ENCODE measurements around the gene UBL5. TPM values are rescaled to one million over a fixed set of nuclear protein-coding genes. Genes with fewer than 3 reads are reported as not detected.

The UBL5 gene
- total RNA-seq, 1 donor from 2014 or later = 547 TPM

- TF ChIP-seq EZH2 (IDR thresholded peaks at IDR 0.05; ENCODE audit: insufficient read depth, low read length) (no peak), CTCF (IDR thresholded peaks at IDR 0.05; ENCODE audit: insufficient read depth, low read depth, low read length) (no peak)
- no peaks in the 10 kb centered on the region for H3K9me3 Mint-ChIP-seq (ENCODE audit: unreplicated experiment)
- Histone ChIP-seq H2AFZ (ENCODE audit: low read depth, low read length) (no peak overlapping the region), H3K36me3 (ENCODE audit: insufficient read depth, low read length) (no peaks in the 10 kb centered on the region), H3K27me3 (ENCODE audit: insufficient read depth, low read length) (no peaks in the 10 kb centered on the region), H3K9ac (ENCODE audit: low read length) (no peak overlapping the region), H3K4me2 (ENCODE audit: low read length) (no peak overlapping the region), H3K4me3 (ENCODE audit: insufficient read depth, low read depth, low read length) (no peak overlapping the region), H3K79me2 (ENCODE audit: insufficient read depth, low read length) (no peaks in the 10 kb centered on the region), H3K27ac (ENCODE audit: low read depth, low read length) (no peak overlapping the region), H4K20me1 (ENCODE audit: insufficient read depth, low read length) (no peaks in the 10 kb centered on the region), H3K4me1 (ENCODE audit: insufficient read depth, low read length) (no peaks in the 10 kb centered on the region), H3K9me3 (ENCODE audit: insufficient read depth, low read depth, low read length) (no peaks in the 10 kb centered on the region)
- no peaks in the 10 kb centered on the region for H3K27me3 Mint-ChIP-seq (ENCODE audit: low read depth, unreplicated experiment)
- no peak for FAIRE-seq
- H3K27ac Mint-ChIP-seq (ENCODE audit: unreplicated experiment) = no peak overlapping the region
- no peak overlapping the region for H3K4me3 Mint-ChIP-seq (ENCODE audit: unreplicated experiment)
- peaks cover 8% of the 10 kb centered on the region for H3K36me3 Mint-ChIP-seq (ENCODE audit: low read depth, unreplicated experiment)
- no peak for DNase-seq (ENCODE audit: low read depth)
- peaks cover 6% of the 10 kb centered on the region for H3K4me1 Mint-ChIP-seq (ENCODE audit: low read depth, unreplicated experiment)
Measured at GRCh38 chr19:9878511-9879196, 50.9 kb downstream of the UBL5 start.

Other genes starting within 250 kb of the UBL5 start
- gene ZNF121, start 243.4 kb upstream of the UBL5 start, total RNA-seq = 60.0 and 72.6 TPM in 2 replicates
- 110 and 133 TPM in 2 replicates for gene ZNF561, start 206.7 kb upstream of the UBL5 start, total RNA-seq
- 21.7 and 26.2 TPM in 2 replicates for gene ZNF562, start 152.8 kb upstream of the UBL5 start, total RNA-seq
- 13.7 and 14.4 TPM in 2 replicates for gene ZNF846, start 59.2 kb upstream of the UBL5 start, total RNA-seq
- 52.3 and 54.2 TPM in 2 replicates for gene FBXL12, start 8.8 kb upstream of the UBL5 start, total RNA-seq
- 102 and 109 TPM in 2 replicates for gene PIN1, start 7.4 kb downstream of the UBL5 start, total RNA-seq
- gene OLFM2, start 108.6 kb downstream of the UBL5 start, total RNA-seq = 71.3 and 97.4 TPM in 2 replicates
- 22.2 and 28.0 TPM in 2 replicates for gene COL5A3, start 182.6 kb downstream of the UBL5 start, total RNA-seq
- gene RDH8, start 185.6 kb downstream of the UBL5 start, total RNA-seq = not detected in 2 replicates

All from astrocyte (in vitro differentiated cells and primary cell).